ENCODE results near the gene GHRHR.

DNA sequence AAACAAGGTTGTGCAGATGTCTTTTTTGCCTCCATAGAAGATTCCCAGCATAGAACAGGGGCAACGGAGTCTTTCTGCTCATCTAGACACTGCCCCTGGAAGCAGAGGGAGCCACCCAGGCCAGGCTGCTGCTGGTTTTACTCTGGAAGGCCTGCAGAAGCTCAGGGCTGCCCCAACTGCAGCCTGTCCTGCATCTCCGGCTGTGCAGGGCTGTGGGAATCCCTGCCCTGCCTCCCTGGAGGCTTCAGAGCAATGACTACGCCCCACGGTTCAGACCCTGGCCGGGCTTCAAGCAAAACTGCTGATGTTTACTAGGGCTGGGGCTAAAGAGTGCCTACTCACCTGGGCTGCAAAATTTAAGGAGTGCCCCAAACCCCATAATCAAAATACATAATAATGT lies 43.9 kb downstream of the GHRHR start:
- TF ChIP-seq, protein P1, sequence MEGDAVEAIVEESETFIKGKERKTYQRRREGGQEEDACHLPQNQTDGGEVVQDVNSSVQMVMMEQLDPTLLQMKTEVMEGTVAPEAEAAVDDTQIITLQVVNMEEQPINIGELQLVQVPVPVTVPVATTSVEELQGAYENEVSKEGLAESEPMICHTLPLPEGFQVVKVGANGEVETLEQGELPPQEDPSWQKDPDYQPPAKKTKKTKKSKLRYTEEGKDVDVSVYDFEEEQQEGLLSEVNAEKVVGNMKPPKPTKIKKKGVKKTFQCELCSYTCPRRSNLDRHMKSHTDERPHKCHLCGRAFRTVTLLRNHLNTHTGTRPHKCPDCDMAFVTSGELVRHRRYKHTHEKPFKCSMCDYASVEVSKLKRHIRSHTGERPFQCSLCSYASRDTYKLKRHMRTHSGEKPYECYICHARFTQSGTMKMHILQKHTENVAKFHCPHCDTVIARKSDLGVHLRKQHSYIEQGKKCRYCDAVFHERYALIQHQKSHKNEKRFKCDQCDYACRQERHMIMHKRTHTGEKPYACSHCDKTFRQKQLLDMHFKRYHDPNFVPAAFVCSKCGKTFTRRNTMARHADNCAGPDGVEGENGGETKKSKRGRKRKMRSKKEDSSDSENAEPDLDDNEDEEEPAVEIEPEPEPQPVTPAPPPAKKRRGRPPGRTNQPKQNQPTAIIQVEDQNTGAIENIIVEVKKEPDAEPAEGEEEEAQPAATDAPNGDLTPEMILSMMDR (IDR thresholded peaks at IDR 0.05), result no peak
- TF ChIP-seq POLR2A (IDR thresholded peaks at IDR 0.05), result no peak

Data from uterus (tissue), 2 donors.